Activated CD4-positive, CD25-positive, alpha-beta regulatory T cell (primary cell): ENCODE results near the gene TSSK6.

Experiments
- DNase-seq, 4 experiments: peaks; one replicate each; lab custom pipeline; 2025; lab: John Stamatoyannopoulos, UW

Gene TSSK6

GRCh38 chr19:19504754-19505668 is 10.3 kb downstream of the TSSK6 start:
- DNase-seq = no peak

DNA sequence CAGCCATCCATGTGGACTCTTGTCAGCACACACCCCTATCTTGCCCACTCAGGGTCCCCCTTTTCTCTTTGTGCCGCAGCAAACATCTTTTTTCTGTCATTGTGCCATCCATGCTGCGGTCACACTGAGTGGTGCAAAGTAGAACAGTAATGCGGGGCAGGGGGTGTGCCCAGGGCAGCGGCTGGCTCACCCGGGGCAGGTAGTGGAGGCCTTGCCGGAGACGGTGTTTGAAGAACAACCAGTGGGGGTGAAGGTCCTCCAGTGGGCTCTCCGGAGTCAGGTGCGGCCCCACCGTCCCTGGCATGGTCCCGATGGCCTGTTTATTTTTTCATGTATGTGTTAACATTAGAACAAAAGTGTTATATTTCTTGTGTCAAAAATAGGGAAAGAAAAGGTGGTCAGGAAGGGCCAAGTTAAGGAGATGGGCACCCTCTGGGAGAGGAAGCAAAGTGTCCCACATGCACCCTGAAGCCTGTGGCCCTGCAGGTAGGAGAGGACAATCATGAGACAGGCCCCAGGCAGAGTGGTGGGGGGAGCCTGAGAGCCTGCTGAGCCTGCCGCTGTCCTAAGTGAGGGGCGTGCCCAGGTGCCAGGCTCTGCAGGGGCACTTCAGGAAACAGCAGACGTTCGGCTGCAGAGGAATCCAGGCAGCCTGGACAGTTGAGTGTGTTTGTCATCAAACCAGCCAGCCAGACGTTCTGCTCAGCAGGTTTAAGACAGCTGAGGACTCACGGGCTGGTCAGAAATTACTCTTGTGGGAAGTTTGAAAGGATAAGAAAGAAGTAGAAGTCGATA is 12.3 kb downstream of the TSSK6 start:
- no peak for DNase-seq

- DNase-seq = no peak
Observed at GRCh38 chr19:19502281-19502680, 13.1 kb downstream of the TSSK6 start.

GRCh38 chr19:19501798-19502197 is 13.6 kb downstream of the TSSK6 start:
- DNase-seq = no peak

DNA sequence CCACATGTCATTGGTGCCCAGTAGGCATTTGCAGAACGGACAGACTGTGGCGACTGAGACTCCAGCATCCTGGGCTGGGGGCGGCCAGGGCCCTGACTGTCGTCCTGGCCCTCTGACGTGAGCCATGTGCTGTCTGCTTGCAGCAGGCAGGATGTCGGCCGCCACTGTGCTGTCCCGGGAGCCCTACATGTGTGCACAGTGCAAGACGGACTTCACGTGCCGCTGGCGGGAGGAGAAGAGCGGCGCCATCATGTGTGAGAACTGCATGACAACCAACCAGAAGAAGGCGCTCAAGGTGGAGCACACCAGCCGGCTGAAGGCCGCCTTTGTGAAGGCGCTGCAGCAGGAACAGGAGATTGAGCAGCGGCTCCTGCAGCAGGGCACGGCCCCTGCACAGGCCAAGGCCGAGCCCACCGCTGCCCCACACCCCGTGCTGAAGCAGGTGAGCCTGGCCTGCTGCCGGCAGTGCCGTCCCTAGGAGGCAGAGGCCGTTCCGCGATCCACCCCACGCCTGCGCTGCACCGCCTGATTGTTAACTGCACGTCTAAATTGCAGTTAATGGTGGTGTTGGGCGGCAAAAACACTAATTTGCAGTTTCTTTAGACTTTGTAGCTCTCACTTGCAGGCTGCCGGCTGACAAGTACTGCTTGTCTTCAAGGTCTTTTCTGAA is 14.2 kb downstream of the TSSK6 start:
- no peak for DNase-seq

DNA sequence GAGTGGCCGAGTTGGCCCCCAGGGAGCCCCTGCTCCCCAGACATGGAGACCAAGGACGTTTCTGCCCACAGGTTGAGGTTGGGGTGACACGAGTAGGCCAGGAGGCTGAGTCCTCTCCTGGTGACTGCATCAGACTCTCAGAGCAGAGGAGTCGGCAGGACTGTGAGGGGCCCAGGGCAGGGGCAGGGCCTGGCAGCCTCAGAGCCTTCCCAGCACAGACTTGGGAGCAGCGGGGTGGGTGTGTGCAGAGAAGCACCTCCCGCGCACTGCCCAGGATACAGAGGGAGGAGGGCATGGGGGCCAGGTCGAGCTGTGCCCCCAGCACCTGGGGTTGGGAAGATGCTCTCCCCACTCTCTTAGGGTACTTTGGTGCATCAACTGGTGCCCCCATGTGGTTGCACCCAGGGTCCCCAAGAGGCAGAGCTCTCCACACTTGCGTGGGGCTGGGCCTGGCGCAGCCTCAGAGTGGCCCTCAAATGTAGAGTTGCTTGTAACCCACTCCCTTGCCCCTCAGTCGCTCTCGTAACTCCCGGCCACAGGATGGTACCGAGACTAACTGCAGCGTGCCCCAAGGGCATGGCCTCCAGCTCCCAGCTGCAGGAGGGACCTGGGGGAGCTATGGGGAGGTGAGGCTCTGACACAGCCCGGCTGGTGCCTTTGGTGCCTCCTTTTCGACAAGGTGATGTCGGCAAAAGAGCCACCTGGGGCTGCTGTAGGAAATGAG is 15.9 kb downstream of the TSSK6 start:
- DNase-seq = no peak

GRCh38 chr19:19498255-19498991 is 16.9 kb downstream of the TSSK6 start:
- DNase-seq = no peak

DNA sequence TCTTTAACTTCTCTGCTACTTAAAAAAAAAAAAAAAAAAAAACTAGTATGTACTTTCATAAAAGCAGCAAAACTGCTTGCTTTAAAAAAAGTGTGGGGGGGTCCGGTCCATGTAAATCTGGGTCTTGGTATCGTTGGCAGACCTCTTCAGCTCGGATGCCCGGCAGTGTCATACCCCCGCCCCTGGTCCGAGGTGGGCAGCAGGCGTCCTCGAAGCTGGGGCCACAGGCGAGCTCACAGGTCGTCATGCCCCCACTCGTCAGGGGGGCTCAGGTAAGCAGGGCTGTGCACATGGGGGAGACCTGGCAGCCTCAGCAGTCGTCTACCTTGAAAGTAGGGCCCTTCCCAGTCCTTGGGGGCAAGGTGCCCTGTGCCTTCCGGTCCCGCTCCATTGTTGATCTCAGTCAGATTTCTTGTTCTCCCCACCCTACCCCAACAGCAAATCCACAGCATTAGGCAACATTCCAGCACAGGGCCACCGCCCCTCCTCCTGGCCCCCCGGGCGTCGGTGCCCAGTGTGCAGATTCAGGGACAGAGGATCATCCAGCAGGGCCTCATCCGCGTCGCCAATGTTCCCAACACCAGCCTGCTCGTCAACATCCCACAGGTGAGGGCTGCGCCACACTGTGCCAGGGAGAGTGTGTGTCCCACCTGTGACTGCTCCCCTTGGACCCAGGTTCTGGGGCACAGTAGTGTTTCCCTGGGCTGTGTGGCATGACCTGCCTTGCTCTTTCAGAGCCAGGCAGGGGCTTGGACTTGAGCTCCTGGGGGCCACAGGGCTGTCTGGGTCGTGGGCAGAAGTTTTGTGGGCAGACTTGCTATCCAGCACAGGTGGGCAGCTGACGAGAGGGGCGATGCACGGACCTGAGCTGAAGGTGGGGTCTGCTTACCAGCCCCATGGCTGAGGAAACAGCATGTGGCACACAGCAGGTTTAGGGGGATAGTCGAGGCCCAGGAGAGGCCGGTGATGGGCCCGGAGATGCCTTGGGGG is 19.4 kb downstream of the TSSK6 start:
- DNase-seq = no peak

DNA sequence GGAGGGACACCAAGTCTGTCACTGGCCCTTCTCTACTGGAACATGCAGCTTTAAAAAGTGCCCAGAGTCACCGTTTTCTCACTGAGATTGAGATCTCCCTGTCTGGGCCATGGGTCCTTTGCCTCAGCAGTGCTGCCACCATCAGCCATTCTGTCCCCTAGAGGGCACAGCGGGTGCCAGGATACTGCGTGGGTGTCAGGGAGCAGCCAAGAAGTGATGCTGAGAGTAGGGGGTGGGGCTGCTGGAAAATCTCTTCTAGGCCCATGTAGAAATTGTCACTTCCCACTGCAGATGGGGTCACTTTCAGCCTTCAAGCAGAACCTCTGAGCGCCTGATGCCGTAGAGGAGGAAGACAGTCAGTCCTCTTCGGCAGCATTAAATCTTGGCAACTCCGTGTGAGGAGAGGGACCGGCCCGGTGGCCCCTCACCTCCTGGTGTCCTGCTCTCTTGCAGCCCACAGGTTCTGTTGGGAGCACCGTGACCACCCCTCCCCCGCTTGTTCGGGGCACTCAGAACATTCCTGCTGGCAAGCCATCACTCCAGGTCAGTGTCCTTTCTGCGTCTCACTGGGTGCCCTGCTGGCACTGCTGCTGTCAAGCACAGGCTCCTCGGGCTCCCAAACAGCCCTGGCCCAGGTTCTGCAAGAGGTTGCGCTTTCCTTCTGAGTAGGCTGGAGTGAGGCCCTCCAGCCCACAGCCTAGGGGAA is 21.4 kb downstream of the TSSK6 start:
- DNase-seq = no peak

- DNase-seq = no peak
Observed at GRCh38 chr19:19492026-19492610, 23.2 kb downstream of the TSSK6 start.

DNA sequence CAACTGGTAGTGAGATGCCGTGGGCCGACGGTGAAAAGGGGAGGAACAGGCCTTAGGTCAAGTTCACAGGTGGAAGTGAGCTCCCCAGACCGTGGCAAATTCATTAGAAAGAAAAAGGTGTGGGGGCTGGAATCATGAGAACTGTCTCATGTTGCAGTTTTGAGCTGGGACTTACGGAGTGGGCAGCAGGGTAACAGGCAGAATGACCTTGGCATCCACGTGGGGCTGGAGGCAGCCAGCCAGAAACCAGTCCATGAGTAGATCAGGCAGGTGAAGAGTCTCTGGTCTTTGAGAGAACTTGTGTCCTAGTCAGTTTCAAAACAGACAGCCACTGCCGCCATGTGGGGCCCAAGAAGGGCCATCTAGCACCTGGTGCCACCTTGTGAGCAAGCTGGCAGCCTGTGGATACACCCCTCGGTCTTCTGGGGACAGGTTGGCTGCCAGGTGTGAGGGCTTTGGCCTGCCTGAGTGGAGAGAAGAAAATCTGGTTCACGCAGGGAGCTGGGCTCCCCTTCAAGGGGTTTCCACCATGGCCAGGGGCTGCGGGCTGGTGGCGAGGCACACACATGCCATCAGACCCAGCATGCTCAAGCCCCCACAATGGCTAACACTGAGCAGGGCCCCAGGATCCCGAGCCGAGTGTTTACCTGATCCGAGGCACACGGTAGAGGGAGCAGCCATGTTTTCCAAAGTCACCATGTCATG is 23.9 kb downstream of the TSSK6 start:
- DNase-seq = no peak

DNA sequence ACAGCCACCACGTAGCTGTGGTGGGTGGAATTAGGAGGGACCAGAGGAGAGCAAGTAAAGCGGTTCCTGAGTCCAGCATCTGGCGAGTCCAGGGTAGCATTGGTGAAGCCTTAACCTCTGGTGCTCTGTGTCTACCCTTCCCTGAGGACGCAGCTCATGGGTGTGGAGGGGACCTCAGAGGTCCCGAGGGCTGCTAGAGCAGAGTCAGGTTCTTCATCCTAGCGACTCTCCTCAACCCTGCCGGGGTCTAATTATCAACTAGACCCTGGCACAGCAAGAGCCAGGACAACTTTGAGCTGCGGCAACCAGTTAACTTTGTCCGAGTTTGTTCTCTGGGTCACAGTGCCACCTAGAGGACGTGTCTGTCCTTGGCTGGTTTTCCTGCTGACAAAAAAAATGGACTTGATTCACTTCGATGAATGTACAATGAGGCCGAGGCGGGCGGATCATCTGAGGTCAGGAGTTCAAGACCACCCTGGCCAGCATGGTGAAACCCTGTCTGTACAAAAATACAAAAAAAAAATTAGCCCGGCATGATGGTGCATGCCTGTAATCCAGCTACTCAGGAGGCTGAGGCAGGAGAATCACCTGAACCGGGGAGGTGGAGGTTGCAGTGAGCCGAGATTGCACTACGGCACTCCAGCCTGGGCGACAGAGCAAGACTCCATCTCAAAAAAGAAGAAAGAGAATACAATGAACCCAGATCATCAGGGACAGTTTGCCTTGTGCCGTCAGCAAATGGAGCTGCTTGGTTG is 25.0 kb downstream of the TSSK6 start:
- DNase-seq = peak; percentile 56 to 70 (median 60)

DNA sequence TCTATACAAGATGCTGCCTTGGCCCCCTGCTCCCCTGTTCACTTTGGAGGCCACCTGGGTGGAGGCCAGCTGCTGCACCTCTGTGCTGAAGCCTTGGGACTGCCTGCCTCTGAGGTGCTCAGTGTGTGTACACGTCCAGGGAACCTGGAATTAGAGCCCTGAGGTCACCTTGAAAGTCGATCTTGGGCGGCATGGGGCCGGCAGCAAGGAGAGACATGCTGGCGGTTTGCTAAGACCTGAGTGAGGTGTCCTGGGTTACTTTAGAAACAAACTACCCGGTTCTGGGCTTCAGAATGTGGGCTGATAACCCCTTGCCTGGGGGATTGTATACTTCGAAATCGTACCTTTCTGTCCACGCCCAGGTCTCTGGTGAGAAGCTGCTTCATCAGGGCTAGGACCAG is 25.5 kb downstream of the TSSK6 start:
- DNase-seq = no peak

GRCh38 chr19:19488875-19489690 is 26.3 kb downstream of the TSSK6 start:
- DNase-seq = peak; percentile 43 to 83 (median 74)

- DNase-seq = no peak
Observed at GRCh38 chr19:19487950-19488874, 27.1 kb downstream of the TSSK6 start.
